ENCODE measurements around the gene SNHG17.
A peak's percentile ranks its signal among the peaks of the same experiment; 100 is the strongest.

SNHG17 gene

DNA sequence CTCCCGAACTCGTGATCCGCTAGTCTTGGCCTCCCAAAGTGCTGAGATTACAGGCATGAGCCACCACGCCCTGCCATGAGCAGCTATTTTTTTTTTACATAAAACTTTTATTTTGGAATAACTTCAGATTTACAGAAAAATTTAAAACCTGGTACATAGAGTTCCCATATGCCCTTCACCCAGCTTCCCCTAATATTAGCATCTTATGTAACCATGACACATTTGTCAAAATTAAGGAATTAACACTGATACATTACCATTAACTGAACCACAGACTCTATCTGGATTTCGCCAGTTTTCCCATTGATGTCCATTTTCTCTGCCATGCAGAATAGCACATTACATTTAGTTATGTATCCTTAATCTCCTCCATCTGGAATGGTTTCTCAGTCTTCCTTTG, 23.2 kb upstream of the SNHG17 start:
- no peak for TF ChIP-seq JUND (IDR thresholded peaks at IDR 0.05; ENCODE audit: low read depth)
- in situ Hi-C loops (cut with HindIII; ENCODE audit: low pct_unique_long_range_greater_than_20kb, low sequenced_read_pairs) = no loop called here
- no peak for DNase-seq (ENCODE audit: low read depth in 1 of 2, low spot score in 1 of 2)

DNA sequence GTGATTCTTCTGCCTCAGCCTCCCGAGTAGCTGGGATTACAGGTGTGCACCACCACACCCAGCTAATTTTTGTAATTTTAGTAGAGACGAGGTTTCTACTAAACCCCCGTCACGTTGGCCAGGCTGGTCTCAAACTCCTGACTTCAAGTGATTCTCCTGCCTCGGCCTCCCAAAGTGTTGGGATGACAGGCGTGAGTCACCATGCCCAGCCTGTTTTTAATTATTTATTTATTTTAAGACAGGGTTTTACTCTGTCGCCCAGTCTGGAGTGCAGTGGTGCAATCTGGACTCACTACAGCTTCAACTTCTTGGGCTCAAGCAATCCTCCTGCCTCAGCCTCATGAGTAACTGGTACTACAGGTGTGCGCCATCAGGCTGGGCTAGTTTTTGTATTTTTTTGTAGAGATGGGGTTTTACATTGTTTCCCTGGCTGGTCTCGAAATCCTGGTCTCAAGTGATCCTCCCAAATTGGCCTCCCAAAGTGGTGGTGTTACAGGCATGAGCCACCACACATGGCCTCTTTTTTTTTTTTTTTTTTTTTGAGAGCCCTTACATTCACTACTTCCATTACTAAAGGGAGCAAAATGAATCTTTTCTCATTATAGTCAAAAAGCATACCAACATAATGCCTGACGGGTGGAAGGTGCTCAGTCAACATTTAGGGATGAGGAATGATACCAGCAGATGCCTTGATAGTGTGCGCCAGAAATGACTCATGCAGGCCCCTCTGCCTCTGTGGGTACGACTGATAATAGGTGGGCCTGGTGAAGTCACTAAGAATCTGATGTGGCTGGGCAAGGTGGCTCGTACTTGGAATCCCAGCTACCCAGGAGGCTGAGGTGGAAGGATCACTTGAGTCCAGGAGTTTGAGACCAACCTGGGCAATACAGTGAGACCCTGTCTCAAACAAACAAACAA, 19.7 kb upstream of the SNHG17 start:
- in situ Hi-C loops (cut with HindIII; ENCODE audit: low pct_unique_long_range_greater_than_20kb, low sequenced_read_pairs) = no loop called here
- no peak for DNase-seq (ENCODE audit: low read depth in 1 of 2, low spot score in 1 of 2)
- no peak for TF ChIP-seq JUND (IDR thresholded peaks at IDR 0.05; ENCODE audit: low read depth)

DNA sequence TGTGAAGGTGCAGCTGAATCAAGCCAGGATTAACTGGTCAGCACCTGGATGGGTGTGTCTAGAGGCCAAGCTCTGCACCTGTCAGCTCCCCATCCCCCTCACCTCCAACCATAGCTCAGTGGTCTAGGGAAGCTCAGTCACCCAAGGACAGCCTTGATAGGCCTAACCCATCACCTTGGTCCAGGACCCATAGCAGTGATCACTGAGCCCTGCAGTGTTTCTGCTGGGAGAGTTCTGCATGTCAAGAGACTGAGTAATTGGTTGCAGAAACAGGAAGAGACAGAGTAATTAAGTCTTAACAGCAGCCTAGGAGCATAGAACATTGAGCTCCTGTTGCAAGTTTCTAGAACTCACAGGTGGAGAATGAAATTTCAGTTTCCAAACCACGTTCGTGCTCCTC, 18.8 kb upstream of the SNHG17 start:
- in situ Hi-C loops (cut with HindIII; ENCODE audit: low pct_unique_long_range_greater_than_20kb, low sequenced_read_pairs) = no loop called here
- TF ChIP-seq JUND (IDR thresholded peaks at IDR 0.05; ENCODE audit: low read depth) = no peak
- DNase-seq (ENCODE audit: low read depth in 1 of 2, low spot score in 1 of 2) = no peak

DNA sequence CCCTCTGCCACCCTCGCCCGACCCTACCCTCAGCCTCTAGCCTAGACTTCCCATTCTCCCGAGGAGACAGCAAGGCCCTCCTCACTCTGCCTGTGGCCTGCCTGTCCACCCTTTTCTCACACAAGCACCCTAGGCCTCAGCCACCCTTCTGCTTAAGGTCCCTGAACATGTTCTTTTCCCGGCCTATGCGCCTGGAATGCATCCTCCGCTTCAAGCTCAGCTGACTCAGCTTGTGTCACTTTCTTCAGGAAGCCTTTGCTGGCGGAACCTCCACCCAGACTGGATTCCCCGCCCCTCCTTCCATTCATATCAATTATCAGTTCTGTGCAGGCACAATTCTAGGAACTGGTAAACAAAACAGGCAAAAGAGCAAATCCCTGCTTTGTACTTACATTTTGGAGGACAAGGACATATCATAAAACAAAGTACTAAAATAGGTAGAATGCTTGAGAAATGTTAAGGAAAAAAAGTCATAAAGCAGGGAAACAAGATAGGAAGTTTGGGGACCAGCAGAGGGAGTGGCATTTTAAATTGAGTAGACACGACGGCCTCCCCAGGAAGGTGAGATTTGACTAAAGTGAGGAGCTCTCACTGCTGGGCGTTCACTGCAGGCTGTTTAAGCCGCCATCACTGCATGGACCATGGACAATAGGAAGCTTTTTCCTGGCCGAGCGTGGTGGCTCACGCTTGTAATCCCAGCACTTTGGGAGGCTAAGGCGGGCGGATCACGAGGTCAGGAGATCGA, 17.9 kb upstream of the SNHG17 start:
- DNase-seq (ENCODE audit: low read depth in 1 of 2, low spot score in 1 of 2) = no peak
- in situ Hi-C loops (cut with HindIII; ENCODE audit: low pct_unique_long_range_greater_than_20kb, low sequenced_read_pairs) = no loop called here

DNA sequence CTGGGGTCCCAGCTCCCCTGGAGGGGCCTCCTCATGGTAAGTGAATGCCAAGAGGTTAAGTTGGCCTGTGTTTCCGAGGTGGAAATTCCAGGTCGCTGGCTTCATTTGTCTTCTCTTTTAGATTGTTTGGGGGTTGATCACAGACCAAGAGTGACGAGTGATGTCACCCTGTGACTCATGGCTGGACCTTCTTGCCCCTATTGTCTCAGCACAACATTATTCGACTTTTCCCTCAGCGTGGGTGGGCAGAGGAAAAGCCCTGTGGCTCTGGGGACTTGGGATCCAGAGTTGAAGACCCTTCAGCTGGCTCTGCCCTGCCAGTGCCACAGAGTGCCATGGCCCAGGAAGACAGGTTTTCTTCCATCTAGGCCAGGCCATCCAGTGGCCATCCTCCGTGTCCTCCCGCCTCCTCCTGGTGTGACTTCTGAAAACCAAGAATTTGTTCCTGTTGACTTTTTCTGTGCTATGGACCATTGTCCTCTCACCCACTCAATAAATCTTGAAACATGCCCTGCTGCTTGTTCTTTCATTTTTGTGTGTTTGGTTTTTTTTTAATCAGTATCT, 15.4 kb upstream of the SNHG17 start:
- no peak for TF ChIP-seq JUND (IDR thresholded peaks at IDR 0.05; ENCODE audit: low read depth)
- no peak for DNase-seq (ENCODE audit: low read depth in 1 of 2, low spot score in 1 of 2)
- in situ Hi-C loops (cut with HindIII; ENCODE audit: low pct_unique_long_range_greater_than_20kb, low sequenced_read_pairs) = no loop called here

More for the DNA sequence above, 17.9 kb upstream of the SNHG17 start:
- no peak for TF ChIP-seq JUND (IDR thresholded peaks at IDR 0.05; ENCODE audit: low read depth)

DNA sequence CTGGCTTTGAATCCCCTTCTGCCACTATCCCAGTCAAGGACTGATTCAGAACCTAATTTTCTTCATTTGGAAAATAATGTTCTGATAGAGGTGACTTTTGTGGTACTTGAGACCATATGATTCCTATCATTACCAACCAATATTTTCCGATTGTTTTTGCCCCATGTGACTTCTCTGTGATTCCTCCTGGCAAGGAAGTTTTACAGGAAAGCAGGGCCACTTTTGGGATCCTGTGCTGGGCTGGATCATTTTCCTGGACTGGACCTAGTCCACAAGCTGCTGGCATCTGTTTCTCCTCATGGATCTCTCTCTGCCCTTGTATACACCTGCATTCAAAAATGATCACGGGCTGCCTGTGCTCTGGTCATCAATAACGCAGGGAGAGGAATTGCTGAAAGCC, 13.9 kb upstream of the SNHG17 start:
- TF ChIP-seq JUND (IDR thresholded peaks at IDR 0.05; ENCODE audit: low read depth) = no peak
- no peak for DNase-seq (ENCODE audit: low read depth in 1 of 2, low spot score in 1 of 2)
- in situ Hi-C loops (cut with HindIII; ENCODE audit: low pct_unique_long_range_greater_than_20kb, low sequenced_read_pairs) = no loop called here

DNA sequence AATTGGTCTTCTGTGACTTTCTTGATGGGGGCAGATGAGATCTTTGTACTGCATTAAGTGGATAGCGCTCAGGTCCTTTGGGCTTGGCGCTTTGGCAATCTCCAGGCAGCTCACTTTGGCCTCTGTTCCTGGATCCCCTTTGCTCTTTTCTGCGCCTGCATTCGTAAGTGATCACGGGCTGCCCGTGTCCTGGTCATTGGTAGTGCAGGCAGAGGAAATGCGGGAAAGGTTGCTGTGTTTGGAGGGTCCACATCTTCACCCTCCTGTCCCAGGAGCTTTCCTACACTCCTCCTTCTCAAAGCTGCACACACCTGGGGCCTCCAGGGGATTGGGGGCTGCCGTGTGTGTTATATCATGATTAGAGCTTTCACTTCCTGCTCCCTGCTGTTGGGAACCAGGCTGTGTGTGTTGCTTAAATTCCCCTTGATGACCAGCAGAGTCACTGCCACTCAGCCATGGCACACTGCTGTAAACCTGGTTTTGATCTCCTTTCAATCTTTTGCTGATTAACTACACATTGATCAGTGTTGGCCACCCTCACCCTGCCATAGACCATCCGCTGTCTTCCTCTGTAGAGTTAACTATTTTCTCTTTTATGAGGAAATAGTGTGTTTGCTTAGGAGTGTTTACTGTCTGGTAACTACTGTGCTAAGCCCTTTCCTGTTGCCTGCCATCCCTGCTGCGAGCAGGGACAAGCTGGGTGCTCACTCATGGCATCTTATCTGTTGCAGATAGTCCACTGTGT, 13.0 kb upstream of the SNHG17 start:
- in situ Hi-C loops (cut with HindIII; ENCODE audit: low pct_unique_long_range_greater_than_20kb, low sequenced_read_pairs) = no loop called here
- DNase-seq (ENCODE audit: low read depth in 1 of 2, low spot score in 1 of 2) = no peak
- no peak for TF ChIP-seq JUND (IDR thresholded peaks at IDR 0.05; ENCODE audit: low read depth)

DNA sequence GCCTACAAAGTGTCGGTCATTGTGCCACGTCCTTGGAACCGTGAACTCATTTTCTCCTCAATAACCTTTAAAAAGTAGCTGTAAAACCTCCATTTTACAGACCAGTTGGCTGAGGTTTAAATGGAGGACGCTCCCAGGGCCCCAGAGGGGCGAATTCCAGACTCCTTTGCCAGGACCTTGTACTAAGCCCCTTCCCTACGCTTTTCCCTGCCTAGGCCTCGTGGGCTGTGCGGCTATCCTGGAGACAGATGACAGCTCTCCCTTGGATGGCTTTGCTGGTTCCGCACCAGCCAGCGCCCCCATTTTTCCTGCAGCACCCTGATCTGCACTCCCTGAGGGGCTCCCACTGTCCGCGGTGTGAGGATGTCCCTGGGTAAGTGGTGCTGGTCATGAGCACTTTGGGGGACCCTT, 12.1 kb upstream of the SNHG17 start:
- no peak for TF ChIP-seq JUND (IDR thresholded peaks at IDR 0.05; ENCODE audit: low read depth)
- no peak for DNase-seq (ENCODE audit: low read depth in 1 of 2, low spot score in 1 of 2)

DNA sequence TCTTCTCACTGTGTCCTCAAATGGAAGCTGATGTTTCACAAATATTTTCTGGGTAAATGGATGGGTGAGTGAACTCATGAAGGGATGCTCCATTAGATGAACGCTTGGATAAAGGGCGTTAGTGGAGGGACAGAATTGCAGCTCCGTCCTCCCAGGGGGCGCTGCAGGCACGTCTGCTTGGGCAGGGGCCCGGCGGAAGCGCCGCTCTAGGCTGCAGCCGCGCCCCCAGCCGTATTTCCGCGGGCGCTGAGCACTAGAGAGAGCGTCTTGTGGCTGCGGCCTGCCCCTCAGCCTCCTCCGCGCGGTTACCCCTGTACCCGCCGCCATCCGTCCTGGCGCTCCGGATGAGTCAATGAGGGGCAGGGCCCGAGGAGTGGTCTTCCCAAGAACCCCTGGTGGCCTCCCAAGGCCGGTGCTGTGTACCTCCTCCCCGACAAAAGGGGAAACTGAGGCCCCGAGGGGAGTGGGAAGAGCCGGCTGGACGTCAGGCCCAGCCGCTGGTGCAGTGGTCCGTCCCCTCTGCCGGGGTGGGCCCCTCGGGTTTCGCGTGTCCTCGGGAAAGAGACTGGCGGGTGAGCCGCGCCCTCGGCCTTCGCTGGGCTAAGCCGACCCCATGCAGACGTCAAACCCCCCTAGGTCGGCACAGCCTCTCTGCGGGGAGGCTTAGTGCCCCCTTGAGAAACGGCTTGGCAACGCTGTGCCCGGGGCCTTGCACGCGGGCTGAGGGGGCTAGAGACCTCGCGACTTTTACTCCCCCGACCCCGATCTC, 11.5 kb upstream of the SNHG17 start:
- peak; percentile 91 to 96 for DNase-seq (ENCODE audit: low read depth in 1 of 2, low spot score in 1 of 2)
- in situ Hi-C loops (cut with HindIII; ENCODE audit: low pct_unique_long_range_greater_than_20kb, low sequenced_read_pairs) = no loop called here

More for the DNA sequence above, 12.1 kb upstream of the SNHG17 start:
- in situ Hi-C loops (cut with HindIII; ENCODE audit: low pct_unique_long_range_greater_than_20kb, low sequenced_read_pairs) = no loop called here

DNA sequence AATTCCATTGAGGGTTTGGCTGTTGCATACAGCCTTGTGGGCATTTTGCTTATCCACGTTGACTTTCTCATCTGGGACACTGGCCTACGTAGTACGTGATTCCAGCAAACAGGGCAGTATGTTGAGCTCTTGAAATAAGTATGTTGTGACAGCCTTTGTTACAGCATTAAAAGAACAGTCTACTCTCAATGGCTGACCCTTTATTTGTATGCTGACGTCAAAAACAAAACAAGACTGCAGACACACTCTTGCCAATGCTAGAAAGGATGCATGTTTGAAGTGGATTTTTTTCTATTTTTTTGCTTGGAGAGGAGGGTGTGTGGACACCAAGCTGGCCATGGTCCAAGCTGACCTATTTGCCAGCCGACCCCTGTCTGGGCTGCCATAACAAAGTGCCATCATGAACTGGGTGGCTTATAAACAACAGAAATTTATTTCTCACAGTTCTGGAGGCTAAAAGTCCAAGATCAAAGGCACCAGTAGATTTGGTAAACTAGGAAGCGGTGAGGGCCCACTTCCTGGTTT, 10.8 kb upstream of the SNHG17 start:
- in situ Hi-C loops (cut with HindIII; ENCODE audit: low pct_unique_long_range_greater_than_20kb, low sequenced_read_pairs) = no loop called here
- no peak for TF ChIP-seq JUND (IDR thresholded peaks at IDR 0.05; ENCODE audit: low read depth)
- DNase-seq (ENCODE audit: low read depth in 1 of 2, low spot score in 1 of 2) = no peak

More for the DNA sequence above, 11.5 kb upstream of the SNHG17 start:
- no peak for TF ChIP-seq JUND (IDR thresholded peaks at IDR 0.05; ENCODE audit: low read depth)

DNA sequence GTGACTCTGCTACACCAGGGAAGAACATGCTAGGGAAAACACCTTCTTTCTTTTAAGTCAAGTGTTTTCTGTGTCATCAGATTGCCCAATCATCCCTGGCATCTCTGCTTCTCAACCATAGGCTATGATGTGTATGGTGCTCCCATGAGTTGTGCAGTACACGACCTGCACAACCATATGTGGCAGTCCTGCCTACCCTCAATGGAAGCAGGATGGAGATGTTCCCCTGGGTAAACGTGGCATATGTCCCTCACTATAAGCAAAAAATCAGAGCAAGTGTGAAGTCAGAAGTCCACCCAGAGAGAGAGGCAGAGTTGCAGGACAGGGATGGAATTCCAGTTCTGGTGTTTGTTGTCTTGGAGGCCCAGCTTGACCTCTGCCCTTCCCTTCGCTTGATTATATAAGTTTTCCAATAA, 10.3 kb upstream of the SNHG17 start:
- no peak for TF ChIP-seq JUND (IDR thresholded peaks at IDR 0.05; ENCODE audit: low read depth)
- no peak for DNase-seq (ENCODE audit: low read depth in 1 of 2, low spot score in 1 of 2)
- in situ Hi-C loops (cut with HindIII; ENCODE audit: low pct_unique_long_range_greater_than_20kb, low sequenced_read_pairs) = no loop called here

All from T47D (cell line).